ENCODE data around the gene A3GALT2.

A3GALT2 gene

GRCh38 chr1:33337441-33337840, 16.5 kb upstream of the A3GALT2 start:
- no peak overlapping the region for H3K4me2 ChIP-seq (ENCODE audit: low read length, poor library complexity, severe bottlenecking)
- H2BK15ac ChIP-seq (ENCODE audit: low read depth, poor library complexity, severe bottlenecking): no peak overlapping the region
- H4K8ac ChIP-seq (ENCODE audit: low read length): peak overlapping the region; percentile 81
- no peaks in the 10 kb centered on the region for H3K9me3 ChIP-seq (ENCODE audit: control insufficient read depth, low read length)
- peak overlapping the region; percentile 80 for H3K9ac ChIP-seq (ENCODE audit: low read length)
- peak overlapping the region; percentile 81 to 83 for H3K18ac ChIP-seq (ENCODE audit: low read depth in 1 of 2, low read length in 2 of 2)
- peak overlapping the region; percentile 61 to 80 for H2BK12ac ChIP-seq (ENCODE audit: low read length in 2 of 2)
- peaks cover 34 to 50% of the 10 kb centered on the region in 2 experiments for H3K36me3 ChIP-seq (ENCODE audit: control insufficient read depth in 1 of 2, insufficient read depth in 2 of 2, low read depth in 1 of 2, low read length in 2 of 2)
- peak overlapping the region; percentile 24 to 63 for H3K4ac ChIP-seq (ENCODE audit: low read depth in 1 of 2, low read length in 2 of 2)
- H3K79me1 ChIP-seq (replicated peaks; ENCODE audit: low read length, poor library complexity, severe bottlenecking): no peaks in the 10 kb centered on the region
- H3K23ac ChIP-seq (ENCODE audit: low read length in 2 of 2): peak overlapping the region in 1 of 2 experiments; percentile 83
- H2AK5ac ChIP-seq (ENCODE audit: low read length, severe bottlenecking): peak overlapping the region; percentile 82
- H3K27ac ChIP-seq (ENCODE audit: low read length, poor library complexity, severe bottlenecking): peak overlapping the region; percentile 55
- H4K91ac ChIP-seq (ENCODE audit: low read length): peak overlapping the region; percentile 31
- DNase-seq: no peak
- no peak overlapping the region for H2BK120ac ChIP-seq (ENCODE audit: low read depth, low read length)
- peaks cover 43% of the 10 kb centered on the region for H3K4me1 ChIP-seq (ENCODE audit: control insufficient read depth, insufficient read depth, low read depth, low read length)
- H2AFZ ChIP-seq (ENCODE audit: low read depth, low read length): no peak overlapping the region
- WGBS: 92% methylated on average over 5 of the region's 6 CpGs
- peak overlapping the region in 1 of 2 experiments; percentile 49 for H3K4me3 ChIP-seq (ENCODE audit: insufficient read depth in 1 of 2, low read depth in 1 of 2, low read length in 2 of 2)
- peak overlapping the region in 1 of 2 experiments; percentile 26 for H3K14ac ChIP-seq (ENCODE audit: low read length in 2 of 2)
- no peak overlapping the region for H2BK5ac ChIP-seq (ENCODE audit: low read depth, low read length, poor library complexity, severe bottlenecking)
- no peaks in the 10 kb centered on the region for H3K27me3 ChIP-seq (ENCODE audit: control insufficient read depth in 1 of 2, insufficient read depth in 1 of 2, low read length in 2 of 2)

- Histone ChIP-seq H3K4me2 (ENCODE audit: low read length, poor library complexity, severe bottlenecking) (no peak overlapping the region), H2AK5ac (ENCODE audit: low read length, severe bottlenecking) (peak overlapping the region; percentile 23), H2BK12ac (ENCODE audit: low read length in 2 of 2) (peak overlapping the region in 1 of 2 experiments; percentile 70), H3K23ac (ENCODE audit: low read length in 2 of 2) (no peak overlapping the region), H2BK120ac (ENCODE audit: low read depth, low read length) (no peak overlapping the region), H2BK15ac (ENCODE audit: low read depth, poor library complexity, severe bottlenecking) (no peak overlapping the region), H3K14ac (ENCODE audit: low read length in 2 of 2) (no peak overlapping the region), H3K36me3 (ENCODE audit: control insufficient read depth in 1 of 2, insufficient read depth in 2 of 2, low read depth in 1 of 2, low read length in 2 of 2) (peaks cover 39 to 58% of the 10 kb centered on the region in 2 experiments), H3K9me3 (ENCODE audit: control insufficient read depth, low read length) (no peaks in the 10 kb centered on the region), H3K27ac (ENCODE audit: low read length, poor library complexity, severe bottlenecking) (peak overlapping the region; percentile 53), H3K18ac (ENCODE audit: low read depth in 1 of 2, low read length in 2 of 2) (peak overlapping the region; percentile 91 to 93), H3K9ac (ENCODE audit: low read length) (no peak overlapping the region), H4K91ac (ENCODE audit: low read length) (peak overlapping the region; percentile 52), H4K8ac (ENCODE audit: low read length) (peak overlapping the region; percentile 94), H2AFZ (ENCODE audit: low read depth, low read length) (no peak overlapping the region), H2BK5ac (ENCODE audit: low read depth, low read length, poor library complexity, severe bottlenecking) (no peak overlapping the region), H3K4ac (ENCODE audit: low read depth in 1 of 2, low read length in 2 of 2) (no peak overlapping the region), H3K79me1 (replicated peaks; ENCODE audit: low read length, poor library complexity, severe bottlenecking) (no peaks in the 10 kb centered on the region), H3K4me1 (ENCODE audit: control insufficient read depth, insufficient read depth, low read depth, low read length) (peaks cover 47% of the 10 kb centered on the region), H3K4me3 (ENCODE audit: insufficient read depth in 1 of 2, low read depth in 1 of 2, low read length in 2 of 2) (no peak overlapping the region), H3K27me3 (ENCODE audit: control insufficient read depth in 1 of 2, insufficient read depth in 1 of 2, low read length in 2 of 2) (no peaks in the 10 kb centered on the region)
- 55% methylated on average over 5 of the region's 9 CpGs for WGBS
- DNase-seq: no peak
These were observed 15.7 kb upstream of the A3GALT2 start for GRCh38 chr1:33336580-33336979.

DNA sequence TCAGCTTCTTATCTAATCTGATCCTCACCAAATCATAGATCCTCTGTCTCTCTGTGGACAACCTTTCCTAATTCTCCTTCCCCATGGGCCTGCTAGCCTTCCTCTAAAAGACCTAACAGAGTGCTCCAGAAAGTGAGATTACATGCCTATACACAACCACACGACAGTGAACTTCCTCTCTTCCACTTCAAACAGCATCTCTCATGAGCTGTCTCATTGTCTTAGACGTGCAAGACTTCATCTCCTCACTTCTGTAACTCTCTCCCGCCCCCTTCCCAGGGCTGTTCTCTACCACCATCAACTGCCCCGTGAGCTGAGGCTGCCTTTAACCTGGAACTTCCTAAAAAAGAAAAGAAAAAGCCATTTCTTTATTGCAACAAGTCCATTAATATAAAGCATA, 14.1 kb upstream of the A3GALT2 start:
- H2AFZ ChIP-seq (ENCODE audit: low read depth, low read length): no peak overlapping the region
- H3K4me2 ChIP-seq (ENCODE audit: low read length, poor library complexity, severe bottlenecking): no peak overlapping the region
- H2BK120ac ChIP-seq (ENCODE audit: low read depth, low read length): no peak overlapping the region
- H4K8ac ChIP-seq (ENCODE audit: low read length): peak overlapping the region; percentile 24
- WGBS: 63% methylated on average over 4 of the region's 4 CpGs
- no peaks in the 10 kb centered on the region for H3K79me1 ChIP-seq (replicated peaks; ENCODE audit: low read length, poor library complexity, severe bottlenecking)
- peak overlapping the region; percentile 83 for H3K9ac ChIP-seq (ENCODE audit: low read length)
- no peak overlapping the region for H3K23ac ChIP-seq (ENCODE audit: low read length in 2 of 2)
- H2BK15ac ChIP-seq (ENCODE audit: low read depth, poor library complexity, severe bottlenecking): no peak overlapping the region
- no peak for DNase-seq
- H2AK5ac ChIP-seq (ENCODE audit: low read length, severe bottlenecking): no peak overlapping the region
- no peak overlapping the region for H3K14ac ChIP-seq (ENCODE audit: low read length in 2 of 2)
- peak overlapping the region; percentile 42 for H3K27ac ChIP-seq (ENCODE audit: low read length, poor library complexity, severe bottlenecking)
- no peak overlapping the region for H3K18ac ChIP-seq (ENCODE audit: low read depth in 1 of 2, low read length in 2 of 2)
- H3K4me3 ChIP-seq (ENCODE audit: insufficient read depth in 1 of 2, low read depth in 1 of 2, low read length in 2 of 2): peak overlapping the region in 1 of 2 experiments; percentile 55
- no peak overlapping the region for H4K91ac ChIP-seq (ENCODE audit: low read length)
- H3K4ac ChIP-seq (ENCODE audit: low read depth in 1 of 2, low read length in 2 of 2): peak overlapping the region in 1 of 2 experiments; percentile 60
- H2BK5ac ChIP-seq (ENCODE audit: low read depth, low read length, poor library complexity, severe bottlenecking): no peak overlapping the region
- H2BK12ac ChIP-seq (ENCODE audit: low read length in 2 of 2): no peak overlapping the region
- H3K36me3 ChIP-seq (ENCODE audit: control insufficient read depth in 1 of 2, insufficient read depth in 2 of 2, low read depth in 1 of 2, low read length in 2 of 2): peaks cover 48 to 62% of the 10 kb centered on the region in 2 experiments
- no peaks in the 10 kb centered on the region for H3K9me3 ChIP-seq (ENCODE audit: control insufficient read depth, low read length)
- H3K27me3 ChIP-seq (ENCODE audit: control insufficient read depth in 1 of 2, insufficient read depth in 1 of 2, low read length in 2 of 2): no peaks in the 10 kb centered on the region
- H3K4me1 ChIP-seq (ENCODE audit: control insufficient read depth, insufficient read depth, low read depth, low read length): peaks cover 49% of the 10 kb centered on the region

DNA sequence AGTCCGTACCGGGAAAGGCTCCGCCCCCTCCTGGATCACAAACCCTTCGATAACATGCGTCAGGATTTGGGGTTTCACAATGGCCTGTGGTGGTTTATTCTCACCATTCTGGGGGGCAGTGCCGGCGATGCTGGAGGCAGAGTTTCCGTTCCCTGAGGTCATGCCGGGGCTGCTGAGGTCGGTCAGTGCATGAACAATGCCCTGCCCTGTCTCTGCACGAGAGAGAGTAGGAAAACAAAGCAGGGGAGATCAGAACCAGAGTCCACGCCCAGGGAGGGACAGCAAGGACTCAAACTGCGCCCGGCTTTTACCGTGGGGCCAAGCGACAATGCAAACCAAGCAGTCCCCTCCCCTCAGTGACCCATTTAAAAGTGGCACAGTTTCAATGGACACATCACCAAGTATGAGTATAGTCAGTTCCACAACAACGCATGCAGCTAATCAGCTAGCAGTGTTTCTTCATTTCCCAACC, 13.2 kb upstream of the A3GALT2 start:
- peak overlapping the region in 1 of 2 experiments; percentile 55 for H3K4me3 ChIP-seq (ENCODE audit: insufficient read depth in 1 of 2, low read depth in 1 of 2, low read length in 2 of 2)
- H3K9me3 ChIP-seq (ENCODE audit: control insufficient read depth, low read length): no peaks in the 10 kb centered on the region
- H2BK15ac ChIP-seq (ENCODE audit: low read depth, poor library complexity, severe bottlenecking): no peak overlapping the region
- H3K79me1 ChIP-seq (replicated peaks; ENCODE audit: low read length, poor library complexity, severe bottlenecking): peaks cover 2% of the 10 kb centered on the region
- H2AFZ ChIP-seq (ENCODE audit: low read depth, low read length): no peak overlapping the region
- no peak for DNase-seq
- H3K27ac ChIP-seq (ENCODE audit: low read length, poor library complexity, severe bottlenecking): peak overlapping the region; percentile 2
- H3K4me1 ChIP-seq (ENCODE audit: control insufficient read depth, insufficient read depth, low read depth, low read length): peaks cover 52% of the 10 kb centered on the region
- WGBS: 90% methylated on average over 17 of the region's 17 CpGs
- no peak overlapping the region for H2BK120ac ChIP-seq (ENCODE audit: low read depth, low read length)
- H2AK5ac ChIP-seq (ENCODE audit: low read length, severe bottlenecking): peak overlapping the region; percentile 35
- no peak overlapping the region for H3K23ac ChIP-seq (ENCODE audit: low read length in 2 of 2)
- no peak overlapping the region for H3K14ac ChIP-seq (ENCODE audit: low read length in 2 of 2)
- H4K8ac ChIP-seq (ENCODE audit: low read length): no peak overlapping the region
- H3K27me3 ChIP-seq (ENCODE audit: control insufficient read depth in 1 of 2, insufficient read depth in 1 of 2, low read length in 2 of 2): no peaks in the 10 kb centered on the region
- H3K4ac ChIP-seq (ENCODE audit: low read depth in 1 of 2, low read length in 2 of 2): no peak overlapping the region
- peak overlapping the region; percentile 83 for H3K9ac ChIP-seq (ENCODE audit: low read length)
- H4K91ac ChIP-seq (ENCODE audit: low read length): no peak overlapping the region
- H3K4me2 ChIP-seq (ENCODE audit: low read length, poor library complexity, severe bottlenecking): no peak overlapping the region
- peaks cover 55 to 65% of the 10 kb centered on the region in 2 experiments for H3K36me3 ChIP-seq (ENCODE audit: control insufficient read depth in 1 of 2, insufficient read depth in 2 of 2, low read depth in 1 of 2, low read length in 2 of 2)
- no peak overlapping the region for H3K18ac ChIP-seq (ENCODE audit: low read depth in 1 of 2, low read length in 2 of 2)
- no peak overlapping the region for H2BK12ac ChIP-seq (ENCODE audit: low read length in 2 of 2)
- no peak overlapping the region for H2BK5ac ChIP-seq (ENCODE audit: low read depth, low read length, poor library complexity, severe bottlenecking)

All from mesenchymal stem cell (in vitro differentiated cells and primary cell).